Hematopoietic multipotent progenitor cell (in vitro differentiated cells): ENCODE results near the gene RBM14. TPM values are rescaled to one million over a fixed set of nuclear protein-coding genes. Genes with fewer than 3 reads are reported as not detected.
A peak's percentile ranks its signal among the peaks of the same experiment; 100 is the strongest.

Experiments used
- DNase-seq, 3 donors: peaks; one replicate each; pipeline ENCODE4 v3.0.0-alpha.2; 2011 to 2015; ENCODE audit warnings: low read depth in 2 of 3, low spot score in 2 of 3
- small RNA-seq: library from RNA; depleted of rRNA; stranded (forward); fragments of <200 nt; gene quantifications from one replicate; pipeline ENCODE3, GENCODE V24; 2012
- total RNA-seq: library from RNA; depleted of rRNA; stranded (reverse); fragments of >200 nt; gene quantifications from one replicate; pipeline ENCODE4 v1.2.3, GENCODE V29; 2012

RBM14 gene
- total RNA-seq, 1 donor, result 102 TPM

DNA sequence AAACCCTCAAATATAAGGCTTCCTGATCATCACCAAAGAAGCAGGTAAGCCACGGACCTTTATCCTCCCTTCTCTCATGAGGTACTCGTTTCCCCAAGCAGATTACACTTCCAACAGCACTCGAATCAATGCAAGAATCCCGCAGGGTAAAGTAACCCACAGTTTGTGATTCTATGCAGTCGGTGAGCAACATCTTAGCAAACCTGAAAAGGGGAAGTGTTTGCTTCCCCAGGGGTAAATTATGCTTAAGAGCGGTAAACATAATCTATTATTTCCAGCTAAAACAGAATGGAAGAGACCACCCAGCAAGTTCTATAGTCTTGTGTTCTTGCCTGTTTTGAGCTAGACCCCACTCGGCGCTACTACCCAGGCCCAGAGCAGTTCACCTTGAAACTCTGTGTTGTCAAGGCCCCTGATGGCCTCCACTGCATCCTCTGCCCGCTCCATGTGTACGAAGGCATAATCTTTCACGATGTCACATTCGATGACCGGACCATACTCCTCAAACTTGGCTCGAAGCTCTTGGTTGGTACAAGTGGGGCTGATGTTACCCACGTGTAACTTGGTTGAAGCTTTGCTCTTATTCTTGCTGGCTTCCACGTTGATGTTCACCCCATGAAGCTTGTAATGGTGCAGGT is 60.0 kb downstream of the RBM14 start:
- DNase-seq, result peak in 2 of 3 donors; percentile 17 to 35

Small RNA genes lying within 50 kb of the gene (small RNA-seq; reads per million reads assigned to genes)
- gene RNU4-39P, result not detected

Other genes starting within 250 kb of the RBM14 start
- 6.5 TPM for gene SLC29A2, start 244.9 kb upstream of the RBM14 start, total RNA-seq
- not detected for gene NPAS4, start 195.6 kb upstream of the RBM14 start, total RNA-seq
- gene MRPL11, start 177.8 kb upstream of the RBM14 start, total RNA-seq, result 24.8 TPM
- gene PELI3, start 149.7 kb upstream of the RBM14 start, total RNA-seq, result 8.1 TPM
- 44.2 TPM for gene DPP3, start 136.2 kb upstream of the RBM14 start, total RNA-seq
- gene BBS1, start 106.0 kb upstream of the RBM14 start, total RNA-seq, result 50.1 TPM
- 32.0 TPM for gene ZDHHC24, start 70.6 kb upstream of the RBM14 start, total RNA-seq
- gene ACTN3, start 69.7 kb upstream of the RBM14 start, total RNA-seq, result not detected
- gene CTSF, start 48.0 kb upstream of the RBM14 start, total RNA-seq, result 65.2 TPM
- 0.27 TPM for gene CCDC87, start 23.6 kb upstream of the RBM14 start, total RNA-seq
- 103 TPM for gene CCS, start 23.4 kb upstream of the RBM14 start, total RNA-seq
- gene RBM4, start 22.1 kb downstream of the RBM14 start, total RNA-seq, result 104 TPM
- gene RBM4B, start 61.3 kb downstream of the RBM14 start, total RNA-seq, result 31.8 TPM
- 26.1 TPM for gene SPTBN2, start 112.6 kb downstream of the RBM14 start, total RNA-seq
- gene RCE1, start 226.8 kb downstream of the RBM14 start, total RNA-seq, result 30.4 TPM
- 33.7 TPM for gene LRFN4, start 240.4 kb downstream of the RBM14 start, total RNA-seq